ENCODE data around the gene COQ9.

GRCh38 chr16:57484515-57485005 is 37.3 kb downstream of the COQ9 start:
- TF ChIP-seq CTCF (IDR thresholded peaks at IDR 0.05) (no peak), POLR2A (IDR thresholded peaks at IDR 0.05) (no peak)
